Neural progenitor cell (in vitro differentiated cells): Measurements from ENCODE around the gene GHR.

Experiments used
- CTCF ChIP-seq: fragments of 200-600 bp; sonication (generic); IDR thresholded peaks from 2 replicates; pipeline ENCODE4 v1.5.1; 2017; ENCODE audit warnings: antibody characterized with exemption, mild to moderate bottlenecking
- EZH2 ChIP-seq: fragments of 200-600 bp; sonication (generic); IDR thresholded peaks from 2 replicates; pipeline ENCODE4 v1.6.1; 2017; ENCODE audit warnings: antibody characterized with exemption, mild to moderate bottlenecking, moderate library complexity
- EZH2phosphoT487 ChIP-seq: fragments of 200-600 bp; sonication (generic); IDR thresholded peaks from 2 replicates; pipeline ENCODE4 v1.6.1; 2017; ENCODE audit warnings: antibody characterized with exemption

- TF ChIP-seq CTCF: no peak
- TF ChIP-seq EZH2: no peak
- TF ChIP-seq EZH2phosphoT487: no peak
These were observed 97.7 kb downstream of the GHR start for GRCh38 chr5:42520957-42521356.
